Inflammatory macrophage treated with lipopolysaccharide for 1 hour (primary cell): ENCODE data around the gene CDH16.

Experiments
- DNase-seq, 2 donors: peaks; one replicate each; pipeline ENCODE4 v3.0.0-alpha.2; 2020 to 2022

Gene CDH16

GRCh38 chr16:66926171-66926947 lies 7.7 kb upstream of the CDH16 start:
- DNase-seq: no peak

- DNase-seq: no peak
Measured at GRCh38 chr16:66925322-66925840, 6.7 kb upstream of the CDH16 start, which contains the start of gene RRAD. Gene RRAD, minus strand, starts transcription at chr16:66925535. Its CDS starts 356 bp downstream, at chr16:66925179.

- DNase-seq: peak in 1 of 2 donors; percentile 21
Measured at GRCh38 chr16:66924527-66925321, 6.0 kb upstream of the CDH16 start.

GRCh38 chr16:66923866-66924265 lies 5.2 kb upstream of the CDH16 start:
- no peak for DNase-seq

- no peak for DNase-seq
Measured at GRCh38 chr16:66923247-66923731, 4.6 kb upstream of the CDH16 start.

GRCh38 chr16:66921729-66922450 lies 3.2 kb upstream of the CDH16 start:
- no peak for DNase-seq

GRCh38 chr16:66920924-66921680 lies 2.4 kb upstream of the CDH16 start:
- no peak for DNase-seq

GRCh38 chr16:66920299-66920590 lies 1.6 kb upstream of the CDH16 start:
- DNase-seq: no peak

- no peak for DNase-seq
Measured at GRCh38 chr16:66919569-66920298, 1.0 kb upstream of the CDH16 start.

GRCh38 chr16:66918355-66918754 lies 330 bp downstream of the CDH16 start:
- no peak for DNase-seq

GRCh38 chr16:66917741-66918140 lies 944 bp downstream of the CDH16 start:
- no peak for DNase-seq

GRCh38 chr16:66916518-66916917 lies 2.2 kb downstream of the CDH16 start:
- DNase-seq: no peak

GRCh38 chr16:66915041-66915440 lies 3.6 kb downstream of the CDH16 start:
- DNase-seq: no peak

GRCh38 chr16:66914541-66914940 lies 4.1 kb downstream of the CDH16 start:
- no peak for DNase-seq

- DNase-seq: no peak
Measured at GRCh38 chr16:66913711-66914110, 5.0 kb downstream of the CDH16 start.

GRCh38 chr16:66913081-66913480 lies 5.6 kb downstream of the CDH16 start:
- DNase-seq: no peak

GRCh38 chr16:66911801-66912200 lies 6.9 kb downstream of the CDH16 start:
- DNase-seq: no peak

- no peak for DNase-seq
Measured at GRCh38 chr16:66911112-66911511, 7.6 kb downstream of the CDH16 start.

- DNase-seq: no peak
Measured at GRCh38 chr16:66910175-66910940, 8.3 kb downstream of the CDH16 start.

GRCh38 chr16:66908762-66909559 lies 9.7 kb downstream of the CDH16 start:
- no peak for DNase-seq
